Measurements from ENCODE around the gene HMCES. TPM values are rescaled to one million over a fixed set of nuclear protein-coding genes. Genes with fewer than 3 reads are reported as not detected.

HMCES gene
- total RNA-seq, 1 donor: 29.4 TPM

GRCh38 chr3:129268396-129268795, 10.3 kb upstream of the HMCES start:
- no peak for DNase-seq (ENCODE audit: low read depth)
- TF ChIP-seq CTCF (IDR thresholded peaks at IDR 0.05; ENCODE audit: insufficient read depth, low read depth, low read length): no peak
- H3K4me3 ChIP-seq (ENCODE audit: low read depth, low read length): no peak overlapping the region

DNA sequence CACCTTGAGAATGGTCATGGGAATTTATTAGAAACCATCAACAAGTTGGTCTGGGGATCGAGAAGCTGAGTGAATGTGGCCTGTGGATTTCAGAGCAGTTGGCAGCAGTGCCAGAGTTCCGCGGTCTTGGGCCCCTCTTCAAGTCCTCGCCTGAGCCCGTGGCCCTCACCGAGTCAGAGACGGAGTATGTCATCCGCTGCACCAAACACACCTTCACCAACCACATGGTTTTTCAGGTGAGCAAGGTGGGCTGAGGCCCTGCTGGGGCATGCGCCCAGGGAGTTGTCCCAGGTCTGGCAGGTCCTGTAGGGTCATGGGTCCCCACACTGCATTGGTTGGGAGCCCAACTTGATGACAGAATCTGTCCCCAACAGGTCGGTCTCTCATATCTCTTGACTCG, 7.0 kb upstream of the HMCES start:
- H3K4me3 ChIP-seq (ENCODE audit: low read depth, low read length): no peak overlapping the region
- no peak for DNase-seq (ENCODE audit: low read depth)
- no peak for TF ChIP-seq CTCF (IDR thresholded peaks at IDR 0.05; ENCODE audit: insufficient read depth, low read depth, low read length)

- no peak overlapping the region for H3K4me3 ChIP-seq (ENCODE audit: low read depth, low read length)
- no peak for TF ChIP-seq CTCF (IDR thresholded peaks at IDR 0.05; ENCODE audit: insufficient read depth, low read depth, low read length)
Measured at GRCh38 chr3:129276385-129276784, 2.3 kb upstream of the HMCES start.

GRCh38 chr3:129277829-129278271, 820 bp upstream of the HMCES start:
- peak; percentile 18 for DNase-seq (ENCODE audit: low read depth)
- TF ChIP-seq CTCF (IDR thresholded peaks at IDR 0.05; ENCODE audit: insufficient read depth, low read depth, low read length): no peak
- H3K4me3 ChIP-seq (ENCODE audit: low read depth, low read length): peak overlapping the region; percentile 82

More at GRCh38 chr3:129276385-129276784, 2.3 kb upstream of the HMCES start:
- DNase-seq (ENCODE audit: low read depth): no peak

GRCh38 chr3:129278966-129279906, 566 bp downstream of the HMCES start:
- no peak for TF ChIP-seq CTCF (IDR thresholded peaks at IDR 0.05; ENCODE audit: insufficient read depth, low read depth, low read length)
- peak overlapping the region; percentile 82 for H3K4me3 ChIP-seq (ENCODE audit: low read depth, low read length)
- peak; percentile 72 for DNase-seq (ENCODE audit: low read depth)

- no peak for TF ChIP-seq CTCF (IDR thresholded peaks at IDR 0.05; ENCODE audit: insufficient read depth, low read depth, low read length)
- peak overlapping the region; percentile 82 for H3K4me3 ChIP-seq (ENCODE audit: low read depth, low read length)
- DNase-seq (ENCODE audit: low read depth): no peak
Measured at GRCh38 chr3:129280183-129280582, 1.5 kb downstream of the HMCES start.
